Psoas muscle (tissue), 8 donors: Measurements from ENCODE around the gene GRK2. TPM values are rescaled to one million over a fixed set of nuclear protein-coding genes. Genes with fewer than 3 reads are reported as not detected.

Experiments used
- ATAC-seq, 4 donors: fragments of 200-7000 bp; cut with Tn5 transposase; one replicate each; pipeline ENCODE4 v1.9.1; 2020; ENCODE audit warnings: moderate library complexity in 3 of 4, mild to moderate bottlenecking in 2 of 4
- DNase-seq, 2 donors: peaks; one replicate each; pipeline ENCODE4 v3.0.0-alpha.2; 2020
- H3K27ac ChIP-seq: fragments of 200-600 bp; one replicate; pipeline ENCODE4 v1.8.0; 2022
- H3K27me3 ChIP-seq, 3 donors: fragments of 200-600 bp in 1 of 3; one replicate each; pipeline versions ENCODE4 v1.6.1 to v1.8.0; 2013 to 2022; ENCODE audit warnings: low read length in 2 of 3, mild to moderate bottlenecking in 2 of 3, moderate library complexity in 1 of 3; ENCODE audit not compliant: insufficient read depth in 3 of 3
- H3K36me3 ChIP-seq, 2 donors: fragments of 200-600 bp in 1 of 2; one replicate each; pipeline versions ENCODE4 v1.6.1 to v1.8.0; 2013 to 2022; ENCODE audit warnings: low read depth in 1 of 2, mild to moderate bottlenecking in 1 of 2, moderate library complexity in 1 of 2; ENCODE audit not compliant: insufficient read depth in 1 of 2
- H3K4me1 ChIP-seq: fragments of 200-600 bp; one replicate; pipeline ENCODE4 v1.8.0; 2022
- H3K4me3 ChIP-seq: fragments of 200-600 bp; one replicate; pipeline ENCODE4 v1.8.0; 2022; ENCODE audit warnings: mild to moderate bottlenecking
- H3K9me3 ChIP-seq: fragments of 200-600 bp; one replicate; pipeline ENCODE4 v1.8.0; 2022
- CTCF ChIP-seq: fragments of 200-600 bp; IDR thresholded peaks from one replicate; pipeline ENCODE4 v1.8.0; 2022; ENCODE audit warnings: antibody characterized with exemption
- WGBS, 3 donors: extraction: QIAGEN DNeasy Blood & Tissue Kit; methylation state at CpG; one replicate each; pipeline versions ENCODE4 v1.1.6 to v1.1.7; 2013; 5-methylcytosine and 5-hydroxymethylcytosine counted together
- intact Hi-C, 2 donors: fragments of 100-400 bp; cut with DNase I; formaldehyde crosslinking; loops; one replicate each; pipeline versions ENCODE4 v1.11.0 to v1.14.2; 2022
- polyA plus RNA-seq, 3 donors: library from polyadenylated mRNA; stranded (reverse); fragments of 200-250 nt; gene quantifications; one replicate each; pipeline ENCODE4 v1.2.3, GENCODE V29; 2013
- total RNA-seq, 4 donors: library from RNA; stranded (reverse); fragmentation: NEBNext Ultra II Directional in 2 of 4; extraction: Animal tissue kit (Norgen Biotek cat#: 25700) in 2 of 4; gene quantifications; one replicate each; pipeline versions ENCODE4 v1.2.1 to v1.2.4, GENCODE V29; 2021 to 2023
- donor health status: healthy with polysubstance abuse.
- donor health status: DM: no; HTN: no; CAD: no; lungs with moderate emphysema.
- donor health status: Bipolar disorder and iron deficiency.
- donor health status: healthy.
- donor health status: DM: yes; HTN: yes; CAD: no.
- donor health status: DM: no; HTN: no; CAD: no.
- donor health status: DM: no; HTN: no; CAD: no.
- donor health status: DM: yes; HTN: yes; CAD: no.

GRK2 gene
- total and polyA plus RNA-seq, 7 donors: 37.3 to 56.8 (median 46.2) TPM

GRCh38 chr11:67280788-67281551 is 14.7 kb downstream of the GRK2 start:
- H3K9me3 ChIP-seq: no peaks in the 10 kb centered on the region
- DNase-seq: peak; percentile 12 to 46
- H3K4me3 ChIP-seq: no peak overlapping the region
- H3K36me3 ChIP-seq: peaks cover 3 to 77% of the 10 kb centered on the region in 2 donors
- no peak for ATAC-seq
- no peak for TF ChIP-seq CTCF
- H3K27ac ChIP-seq: no peak overlapping the region
- intact Hi-C loops: no loop called here
- H3K4me1 ChIP-seq: peaks cover 22% of the 10 kb centered on the region
- 87 to 92% (median 90%) methylated on average over 30 to 31 of the region's 31 CpGs for WGBS, 3 donors
- H3K27me3 ChIP-seq: no peaks in the 10 kb centered on the region

- Histone ChIP-seq H3K27ac (no peak overlapping the region), H3K27me3 (no peaks in the 10 kb centered on the region), H3K4me3 (no peak overlapping the region), H3K36me3 (peaks cover 3 to 83% of the 10 kb centered on the region in 2 donors), H3K4me1 (peaks cover 18% of the 10 kb centered on the region), H3K9me3 (no peaks in the 10 kb centered on the region)
- ATAC-seq (no peak), DNase-seq (peak; percentile 6 to 30)
- 91 to 94% (median 92%) methylated on average over 23 to 27 of the region's 27 CpGs for WGBS, 3 donors
- intact Hi-C loops: no loop called here
- no peak for TF ChIP-seq CTCF
Measured at GRCh38 chr11:67281552-67282150, 15.4 kb downstream of the GRK2 start.

GRCh38 chr11:67282155-67282875 is 16.0 kb downstream of the GRK2 start:
- Histone ChIP-seq H3K27ac (no peak overlapping the region), H3K27me3 (no peaks in the 10 kb centered on the region), H3K36me3 (peaks cover 3 to 88% of the 10 kb centered on the region in 2 donors), H3K4me3 (no peak overlapping the region), H3K4me1 (peaks cover 12% of the 10 kb centered on the region), H3K9me3 (no peaks in the 10 kb centered on the region)
- no peak for TF ChIP-seq CTCF
- ATAC-seq: no peak
- DNase-seq: peak; percentile 11 to 47
- 85 to 92% (median 88%) methylated on average over 19 to 20 of the region's 20 CpGs for WGBS, 3 donors
- intact Hi-C loops: no loop called here

GRCh38 chr11:67282876-67283371 is 16.7 kb downstream of the GRK2 start:
- H3K4me1 ChIP-seq: peaks cover 13% of the 10 kb centered on the region
- H3K9me3 ChIP-seq: no peaks in the 10 kb centered on the region
- intact Hi-C loops: no loop called here
- DNase-seq (peak; percentile 13 to 52), ATAC-seq (no peak)
- no peaks in the 10 kb centered on the region for H3K27me3 ChIP-seq
- no peak overlapping the region for H3K27ac ChIP-seq
- no peak for TF ChIP-seq CTCF
- peaks cover 3 to 88% of the 10 kb centered on the region in 2 donors for H3K36me3 ChIP-seq
- 90 to 95% (median 92%) methylated on average over 11 of the region's 11 CpGs for WGBS, 3 donors
- H3K4me3 ChIP-seq: no peak overlapping the region
